GM12891 (cell line): ENCODE results near the gene SIRPG.

ENCODE experiments used
- DNase-seq: peaks from one replicate; pipeline ENCODE4 v3.0.0; 2011; ENCODE audit warnings: low spot score; ENCODE audit not compliant: insufficient read length
- FAIRE-seq: peaks from 2 replicates; lab custom pipeline; 2011; peaks lifted over from hg19 to GRCh38; lab: Jason Lieb, UNC
- PAX5 ChIP-seq: IDR thresholded peaks from 2 replicates; pipeline ENCODE4 v1.6.1; 2011; ENCODE audit warnings: low read length, moderate library complexity, mild to moderate bottlenecking; ENCODE audit not compliant: insufficient read depth, severe bottlenecking
- POLR2A ChIP-seq: IDR thresholded peaks from 2 replicates; pipeline ENCODE4 v1.6.1; 2011; ENCODE audit warnings: low read depth, low read length, control low read depth
- POLR2AphosphoS5 ChIP-seq: IDR thresholded peaks from 2 replicates; pipeline ENCODE4 v1.6.1; 2011; ENCODE audit warnings: low read depth, low read length, control low read depth
- POU2F2 ChIP-seq: IDR thresholded peaks from 2 replicates; pipeline ENCODE4 v1.6.1; 2011; ENCODE audit warnings: low read depth, mild to moderate bottlenecking, control low read depth, low read length, moderate library complexity
- SPI1 ChIP-seq: IDR thresholded peaks from 2 replicates; pipeline ENCODE4 v1.6.1; 2011; ENCODE audit warnings: low read depth, low read length, control low read depth
- TAF1 ChIP-seq: IDR thresholded peaks from 2 replicates; pipeline ENCODE4 v1.6.1; 2011; ENCODE audit warnings: low read depth, low read length, control low read depth

Gene SIRPG

DNA sequence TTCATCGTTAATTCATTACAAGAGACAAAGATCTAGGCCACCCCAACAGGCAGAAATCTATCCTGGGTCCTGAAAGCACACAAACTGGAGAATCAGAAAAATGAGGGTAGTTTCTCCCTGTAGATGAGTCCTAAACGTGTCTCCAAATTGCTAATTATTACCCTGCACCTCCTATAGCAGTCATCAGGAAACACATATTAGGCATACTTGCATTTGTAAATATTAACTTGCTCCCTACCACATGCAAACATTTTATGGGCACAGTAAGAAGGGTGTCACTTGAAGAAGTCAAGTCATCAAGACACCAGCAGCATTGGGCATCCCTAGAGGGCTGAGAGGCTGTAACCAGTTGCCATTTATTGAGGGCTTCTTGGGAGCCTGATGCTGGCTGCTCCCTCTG, 19.8 kb downstream of the SIRPG start:
- TF ChIP-seq POLR2A, result no peak
- TF ChIP-seq POU2F2, result no peak
- no peak for TF ChIP-seq POLR2AphosphoS5
- no peak for TF ChIP-seq SPI1
- no peak for TF ChIP-seq TAF1
- TF ChIP-seq PAX5, result no peak
- no peak for FAIRE-seq
- DNase-seq, result no peak

DNA sequence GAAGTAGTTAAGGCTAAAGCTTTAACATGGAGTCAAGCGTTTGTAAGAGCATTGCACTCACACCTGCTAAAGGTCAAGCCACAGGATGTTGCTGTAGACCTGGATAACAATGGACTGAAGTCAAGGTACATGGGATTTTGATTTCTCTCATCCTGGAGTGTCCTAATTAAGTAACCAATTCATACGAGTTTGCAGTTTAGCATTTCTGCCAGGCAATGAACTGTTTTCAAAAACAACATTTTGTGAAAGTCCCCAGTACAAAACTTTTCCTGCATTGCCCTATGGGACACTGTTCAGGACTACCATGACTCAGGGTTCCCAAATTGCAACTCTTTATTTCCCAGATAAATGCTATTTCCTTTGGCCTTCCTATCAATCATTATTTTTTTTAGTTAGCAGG, 20.4 kb downstream of the SIRPG start:
- FAIRE-seq, result no peak
- DNase-seq, result no peak
- TF ChIP-seq PAX5, result no peak
- TF ChIP-seq TAF1, result no peak
- TF ChIP-seq POLR2AphosphoS5, result no peak
- TF ChIP-seq POU2F2, result no peak
- no peak for TF ChIP-seq POLR2A
- TF ChIP-seq SPI1, result no peak

DNA sequence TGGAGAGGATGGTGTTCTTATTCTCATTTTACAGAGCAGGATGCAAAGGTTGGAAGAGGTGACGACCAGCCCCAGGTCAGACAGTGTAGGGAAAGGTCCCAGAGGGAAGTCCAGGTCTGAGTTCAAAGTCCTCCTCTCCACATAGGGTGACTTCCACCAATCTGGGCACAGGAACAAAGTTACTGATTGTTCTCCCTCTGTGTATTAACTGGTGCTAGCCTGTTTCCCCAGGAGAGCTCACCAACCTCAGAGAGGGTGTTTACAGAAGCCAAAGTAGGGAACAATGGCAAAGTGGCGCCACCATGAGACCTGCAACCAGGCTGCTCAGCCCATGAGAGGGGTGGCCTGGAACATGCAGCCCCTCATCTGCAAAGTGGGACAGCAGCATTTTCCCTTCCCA, 21.0 kb downstream of the SIRPG start:
- TF ChIP-seq POLR2A (no peak), PAX5 (no peak), POU2F2 (no peak), POLR2AphosphoS5 (no peak), TAF1 (no peak), SPI1 (no peak)
- FAIRE-seq, result no peak
- no peak for DNase-seq

DNA sequence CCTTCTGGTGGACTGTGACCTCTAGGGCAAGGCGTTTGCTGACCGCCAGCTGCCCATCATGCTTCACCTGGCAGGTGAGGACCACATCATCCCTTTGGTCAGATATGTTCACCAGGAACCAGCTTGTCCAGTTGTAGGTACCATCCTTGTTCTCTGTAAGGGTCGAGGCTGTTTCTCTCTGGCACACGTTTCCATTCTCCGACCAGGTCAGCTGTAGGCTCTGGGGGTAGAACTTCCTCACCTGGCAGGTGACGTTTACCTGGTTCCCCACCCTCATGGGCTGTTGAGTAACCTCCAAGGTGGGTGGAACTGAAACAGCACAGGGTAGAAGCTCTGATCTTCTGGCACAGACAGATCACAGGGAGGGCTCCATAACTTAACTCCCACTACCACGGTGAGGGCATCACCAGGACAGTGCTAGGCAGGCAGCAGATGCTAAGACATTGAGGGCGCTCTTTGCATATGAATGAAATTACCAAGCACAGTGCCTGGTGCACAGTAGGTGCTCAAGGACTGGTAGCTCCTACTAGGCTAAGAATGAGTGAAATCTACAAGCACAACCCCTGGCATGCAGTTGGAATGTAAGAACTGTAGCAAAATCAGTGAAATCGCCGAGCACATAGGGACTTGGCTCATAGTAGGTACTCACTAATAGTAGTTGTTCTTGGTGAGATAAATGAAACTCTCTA, 22.1 kb downstream of the SIRPG start:
- TF ChIP-seq PAX5 (no peak), POU2F2 (no peak), POLR2A (no peak), TAF1 (no peak), SPI1 (no peak), POLR2AphosphoS5 (no peak)

DNA sequence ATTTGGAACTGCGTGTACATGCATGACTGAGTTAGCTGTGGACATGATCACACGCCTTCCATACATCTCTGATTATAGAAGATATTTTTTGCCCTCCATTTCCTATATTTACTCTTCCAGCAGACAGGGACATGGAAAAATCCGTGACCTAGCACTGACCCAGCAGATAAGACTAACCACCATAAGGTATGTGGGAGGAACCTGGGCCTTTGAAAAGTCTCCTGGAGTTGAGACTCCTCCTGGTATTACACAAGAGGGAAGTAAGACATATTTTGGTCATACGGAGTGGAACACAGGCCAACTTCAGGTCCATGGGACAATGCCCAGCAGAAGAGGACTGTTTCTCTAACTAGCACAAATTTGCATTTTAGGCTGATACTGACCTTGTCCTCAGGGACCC, 24.0 kb downstream of the SIRPG start:
- no peak for DNase-seq
- no peak for TF ChIP-seq PAX5
- TF ChIP-seq SPI1, result no peak
- no peak for TF ChIP-seq POLR2AphosphoS5
- TF ChIP-seq TAF1, result no peak
- no peak for TF ChIP-seq POU2F2
- FAIRE-seq, result no peak

More for the DNA sequence above, 22.1 kb downstream of the SIRPG start:
- DNase-seq (no peak), FAIRE-seq (no peak)

DNA sequence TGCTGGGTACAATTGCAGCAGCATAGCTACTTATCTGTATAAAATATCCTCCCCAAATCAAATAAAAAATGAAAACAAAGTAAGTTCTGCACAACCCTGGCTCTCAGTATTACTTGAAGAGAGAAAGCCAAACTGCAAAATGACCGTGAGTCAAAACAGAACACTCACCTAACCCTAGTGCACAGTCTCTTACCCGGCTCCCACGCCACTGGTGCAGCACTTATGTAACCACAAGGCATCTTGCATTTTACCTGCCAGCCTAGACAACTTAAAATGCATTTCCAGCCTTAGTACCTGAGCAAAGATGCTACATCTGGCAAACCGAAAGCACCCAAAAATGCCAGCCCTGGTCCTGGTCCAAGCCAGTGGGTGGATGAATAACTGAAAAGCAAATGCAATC, 25.4 kb downstream of the SIRPG start:
- DNase-seq, result no peak
- TF ChIP-seq POU2F2 (0 out of 2 replicates have a peak, but pooled peaks have one; percentile 13), POLR2AphosphoS5 (no peak)
- FAIRE-seq, result no peak

DNA sequence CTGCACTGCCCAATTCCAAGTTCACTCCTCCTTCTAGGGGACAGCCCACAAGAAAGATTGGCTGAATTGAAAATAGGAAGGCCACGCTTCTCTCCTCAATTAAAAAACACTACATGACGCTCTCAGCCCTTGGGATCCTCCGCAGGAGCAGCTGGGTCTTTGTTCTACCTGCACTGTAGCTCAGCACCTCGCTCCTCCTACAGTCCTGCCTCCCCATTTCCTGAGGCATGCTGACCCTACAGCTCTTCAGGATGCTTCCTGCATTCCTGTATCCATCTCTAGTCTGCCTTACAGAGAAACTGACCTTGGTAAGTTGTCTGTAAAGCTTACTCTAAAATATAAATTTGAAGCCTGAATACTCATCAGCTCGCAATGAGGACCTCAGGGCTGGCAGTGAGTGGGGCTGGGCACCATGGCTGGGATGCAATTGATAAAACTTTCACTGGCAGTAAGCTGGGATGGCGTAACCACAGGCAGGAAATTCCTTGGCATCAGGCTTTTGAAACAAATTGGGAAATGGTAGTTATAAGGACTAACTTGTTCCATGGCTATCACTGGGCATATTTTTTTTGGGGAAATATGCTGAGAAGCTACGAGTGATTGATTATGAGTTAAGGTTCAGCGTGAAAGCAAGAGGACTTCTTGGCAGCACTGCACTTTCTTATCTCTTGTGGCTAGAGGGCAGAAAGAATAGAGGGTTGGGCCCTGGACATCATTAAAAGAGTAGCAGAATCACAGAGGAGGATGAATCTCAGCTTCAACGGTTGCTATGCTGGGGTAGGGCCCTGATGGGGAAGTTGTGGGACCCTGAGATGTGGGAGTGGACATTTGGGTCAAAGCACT, 26.0 kb downstream of the SIRPG start:
- DNase-seq (no peak), FAIRE-seq (no peak)
- TF ChIP-seq POLR2AphosphoS5 (no peak), TAF1 (no peak), POLR2A (no peak), PAX5 (no peak), SPI1 (no peak), POU2F2 (no peak)

DNA sequence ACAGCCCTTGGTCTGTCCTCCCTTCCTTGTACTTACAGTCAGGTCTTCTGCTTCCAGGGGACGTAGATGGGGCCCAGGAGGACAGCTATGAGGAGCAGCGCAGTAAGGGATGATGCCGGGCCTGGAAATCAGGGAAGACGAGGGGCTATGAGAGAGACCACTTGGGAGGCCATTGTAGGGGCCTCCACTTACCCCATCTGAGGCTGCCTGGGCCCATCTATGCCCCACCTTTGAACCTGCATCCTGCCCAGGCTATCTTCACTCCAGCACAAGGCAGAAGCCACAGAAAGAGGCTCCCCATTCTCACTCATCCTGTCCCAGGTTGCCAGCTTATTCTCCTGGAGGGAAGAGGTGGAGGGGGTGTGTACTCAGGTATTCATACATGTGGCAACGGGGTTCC, 27.4 kb downstream of the SIRPG start:
- no peak for DNase-seq
- no peak for FAIRE-seq
- TF ChIP-seq POLR2A, result no peak
- no peak for TF ChIP-seq POU2F2
- TF ChIP-seq PAX5, result no peak
- no peak for TF ChIP-seq POLR2AphosphoS5
- no peak for TF ChIP-seq TAF1
- TF ChIP-seq SPI1, result no peak

DNA sequence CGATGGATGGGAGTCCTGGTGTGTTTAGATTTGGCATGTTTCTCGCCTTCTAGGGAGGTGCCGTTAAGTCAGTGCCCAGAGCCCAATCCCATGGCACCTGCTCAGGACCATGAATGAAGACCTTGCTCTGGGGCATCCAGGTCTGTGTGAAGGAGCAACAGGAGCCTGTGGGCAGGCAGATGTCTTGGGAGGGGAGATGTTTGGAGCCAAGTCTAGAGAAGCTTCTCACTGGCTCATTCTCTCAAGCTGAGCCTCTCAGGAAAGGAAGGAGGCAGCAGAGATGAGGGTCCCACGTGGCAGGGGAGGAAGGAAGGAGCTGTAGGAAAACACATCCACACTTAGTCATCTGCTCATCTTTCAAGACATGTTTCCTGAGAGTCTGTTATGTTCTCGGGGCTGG, 28.3 kb downstream of the SIRPG start:
- DNase-seq, result no peak
- FAIRE-seq, result no peak
- TF ChIP-seq POU2F2, result no peak
- no peak for TF ChIP-seq POLR2AphosphoS5
- TF ChIP-seq PAX5, result no peak
- TF ChIP-seq TAF1, result no peak
- TF ChIP-seq POLR2A, result no peak
- no peak for TF ChIP-seq SPI1

DNA sequence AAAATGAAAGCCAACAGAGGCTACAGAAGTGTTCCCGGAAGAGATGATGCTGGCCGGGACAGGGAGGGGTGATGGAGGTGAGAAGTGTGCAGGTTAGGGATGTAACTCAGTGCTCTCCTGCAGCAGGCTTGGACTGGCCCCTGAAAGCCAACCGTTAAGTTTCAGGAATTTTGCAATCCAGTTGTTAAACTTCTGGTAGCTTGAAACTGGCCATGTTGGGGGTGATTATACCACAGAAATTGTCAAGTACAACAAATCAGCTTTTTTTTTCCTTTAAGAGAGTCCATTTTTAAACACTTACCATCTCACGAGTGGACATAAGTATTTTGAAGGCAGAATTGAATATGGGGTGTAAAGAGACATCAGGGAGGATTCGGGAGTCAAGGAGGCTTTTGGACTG, 29.0 kb downstream of the SIRPG start:
- DNase-seq (no peak), FAIRE-seq (no peak)
- TF ChIP-seq POLR2A (no peak), PAX5 (no peak), TAF1 (no peak), SPI1 (no peak), POLR2AphosphoS5 (no peak), POU2F2 (no peak)
